Measurements from ENCODE around the gene AHCTF1.

GRCh38 chr1:246831543-246831942 lies 100.2 kb downstream of the AHCTF1 start:
- no peak for TF ChIP-seq CTCF (IDR thresholded peaks at IDR 0.05)
- TF ChIP-seq POLR2A (IDR thresholded peaks at IDR 0.05), result no peak
